ENCODE data around the gene HIC1. TPM values are rescaled to one million over a fixed set of nuclear protein-coding genes. Genes with fewer than 3 reads are reported as not detected.

HIC1 gene
- total and polyA plus RNA-seq, 3 donors from 2014 or later = 8.7 to 38.4 (median 36.1) TPM

- Histone ChIP-seq H3K9me3 (no peaks in the 10 kb centered on the region), H3K27me3 (no peaks in the 10 kb centered on the region), H3K27ac (no peak overlapping the region), H3K36me3 (ENCODE audit: low read depth, missing control alignments) (no peaks in the 10 kb centered on the region), H3K4me3 (no peak overlapping the region), H3K4me1 (peaks cover 6% of the 10 kb centered on the region)
- intact Hi-C loops (cut with DNase I; ENCODE audit: low total_unique reads) = no loop called here
- no peak for TF ChIP-seq POLR2A (IDR thresholded peaks at IDR 0.05)
- no peak for TF ChIP-seq CTCF (IDR thresholded peaks at IDR 0.05)
- 96% methylated on average over 6 of the region's 6 CpGs for WGBS, 2 donors
- DNase-seq = no peak
These were observed 55.5 kb downstream of the HIC1 start for GRCh38 chr17:2110436-2110835.

GRCh38 chr17:2111691-2112090 lies 56.8 kb downstream of the HIC1 start:
- Histone ChIP-seq H3K27ac (no peak overlapping the region), H3K4me1 (peaks cover 6% of the 10 kb centered on the region), H3K9me3 (no peaks in the 10 kb centered on the region), H3K27me3 (no peaks in the 10 kb centered on the region), H3K4me3 (no peak overlapping the region), H3K36me3 (ENCODE audit: low read depth, missing control alignments) (no peaks in the 10 kb centered on the region)
- 92 to 96% methylated on average over 5 of the region's 5 CpGs for WGBS, 2 donors
- TF ChIP-seq POLR2A (IDR thresholded peaks at IDR 0.05) (no peak), CTCF (IDR thresholded peaks at IDR 0.05) (no peak)
- intact Hi-C loops (cut with DNase I; ENCODE audit: low total_unique reads) = no loop called here
- no peak for DNase-seq

MicroRNA genes within 50 kb of the gene (microRNA counts, 767-probe panel; counts per million panel counts)
- 7,480 to 8,190 counts per million in 2 donors for microRNA hsa-miR-132-3p
- microRNA hsa-miR-212-3p = 0 to 152 counts per million in 2 donors

Small RNAs within 50 kb of the gene (microRNA-seq; reads per million reads assigned to microRNA genes)
- gene MIR132 (ENCODE audit: borderline number of aligned reads in 2 of 2, borderline replicate concordance in 1 of 2) = 1,852 to 2,198 reads per million in 2 donors
- gene MIR212 (ENCODE audit: borderline number of aligned reads in 2 of 2, borderline replicate concordance in 1 of 2) = 38.2 to 57.3 reads per million in 2 donors

Small RNAs within 50 kb of the gene (small RNA-seq; reads per million reads assigned to genes)
- gene AC090617.6 (0 reads per million in 2 donors), gene AC090617.9 (0 reads per million in 2 donors), gene MIR132 (4.3 to 7.7 reads per million in 2 donors), gene MIR212 (1.2 to 1.3 reads per million in 2 donors), gene OVCA2 (0 reads per million in 2 donors)

Other genes starting within 250 kb of the HIC1 start
- 10 to 100 TPM; 21.2 to 23.0 TPM for gene SMYD4, start 225.2 kb upstream of the HIC1 start, total RNA-seq
- 14.4 TPM for gene SMYD4, start 225.2 kb upstream of the HIC1 start, polyA plus RNA-seq (ENCODE audit: insufficient read depth, low read depth, low replicate concordance)
- gene RPA1, start 225.1 kb upstream of the HIC1 start, total RNA-seq = 10 to 100 TPM; 31.7 to 36.4 TPM
- 52.9 TPM for gene RPA1, start 225.1 kb upstream of the HIC1 start, polyA plus RNA-seq (ENCODE audit: insufficient read depth, low read depth, low replicate concordance)
- 1 to 10 TPM; 1.7 to 1.8 TPM for gene RTN4RL1, start 29.8 kb upstream of the HIC1 start, total RNA-seq
- gene RTN4RL1, start 29.8 kb upstream of the HIC1 start, polyA plus RNA-seq (ENCODE audit: insufficient read depth, low read depth, low replicate concordance) = 1.8 TPM
- 10 to 100 TPM; 91.9 to 93.3 TPM for gene DPH1, start 24.9 kb upstream of the HIC1 start, total RNA-seq
- gene DPH1, start 24.9 kb upstream of the HIC1 start, polyA plus RNA-seq (ENCODE audit: insufficient read depth, low read depth, low replicate concordance) = 32.6 TPM
- 10 to 100 TPM; 46.3 to 55.1 TPM for gene OVCA2, start 13.1 kb upstream of the HIC1 start, total RNA-seq
- 46.3 TPM for gene OVCA2, start 13.1 kb upstream of the HIC1 start, polyA plus RNA-seq (ENCODE audit: insufficient read depth, low read depth, low replicate concordance)
- 10 to 100 TPM; 80.6 to 86.5 TPM for gene SMG6, start 248.7 kb downstream of the HIC1 start, total RNA-seq
- 68.7 TPM for gene SMG6, start 248.7 kb downstream of the HIC1 start, polyA plus RNA-seq (ENCODE audit: insufficient read depth, low read depth, low replicate concordance)
- gene SRR, start 248.8 kb downstream of the HIC1 start, total RNA-seq = 10 to 100 TPM; 14.2 to 16.9 TPM
- gene SRR, start 248.8 kb downstream of the HIC1 start, polyA plus RNA-seq (ENCODE audit: insufficient read depth, low read depth, low replicate concordance) = 16.1 TPM